Calu3 (cell line): ENCODE data around the gene RAPGEF5. TPM values are rescaled to one million over a fixed set of nuclear protein-coding genes. Genes with fewer than 3 reads are reported as not detected.
A peak's percentile ranks its signal among the peaks of the same experiment; 100 is the strongest.

Source experiments
- BruUV-seq: library from RNA; stranded (reverse); fragments of 400-500 nt; replicated peaks from 2 replicates; lab custom pipeline; 2021; lab: Mats Ljungman, UMichigan
- CTCF ChIA-PET: fragments of 300-600 bp; sonication (Branson Sonifier 250); formaldehyde crosslinking; loops from one replicate; lab custom pipeline; 2022; ENCODE audit warnings: antibody characterized with exemption; lab: Charles Lee
- DNase-seq: peaks from one replicate; pipeline ENCODE4 v3.0.0; 2022
- H3K27ac Mint-ChIP-seq: one replicate; pipeline ENCODE4 v1.8.0; 2022; ENCODE audit warnings: mixed read lengths; ENCODE audit not compliant: unreplicated experiment
- H3K27me3 Mint-ChIP-seq: one replicate; pipeline ENCODE4 v1.8.0; 2022; ENCODE audit warnings: mixed read lengths; ENCODE audit not compliant: unreplicated experiment
- H3K36me3 Mint-ChIP-seq: one replicate; pipeline ENCODE4 v1.8.0; 2022; ENCODE audit warnings: mild to moderate bottlenecking, moderate library complexity, mixed read lengths; ENCODE audit not compliant: insufficient read depth, unreplicated experiment
- H3K4me1 Mint-ChIP-seq: one replicate; pipeline ENCODE4 v1.8.0; 2022; ENCODE audit warnings: mild to moderate bottlenecking, low read depth, mixed read lengths; ENCODE audit not compliant: unreplicated experiment
- H3K4me3 Mint-ChIP-seq: one replicate; pipeline ENCODE4 v1.8.0; 2022; ENCODE audit warnings: mild to moderate bottlenecking, low read depth, moderate library complexity, mixed read lengths; ENCODE audit not compliant: unreplicated experiment
- H3K9me3 Mint-ChIP-seq: one replicate; pipeline ENCODE4 v1.8.0; 2022; ENCODE audit warnings: low read depth, mixed read lengths; ENCODE audit not compliant: unreplicated experiment
- intact Hi-C: fragments of 100-400 bp; cut with micrococcal nuclease; formaldehyde crosslinking; loops from one replicate; pipeline ENCODE4 v1.10.0; 2022; ENCODE audit not compliant: unreplicated experiment
- total RNA-seq: library from RNA; stranded (reverse); gene quantifications from 2 replicates; pipeline ENCODE4 v1.2.3, GENCODE V29; 2022
- TF ChIP-seq, protein P1 (sequence below): fragments of 200-600 bp; IDR thresholded peaks from one replicate; pipeline ENCODE4 v1.8.0; 2022; ENCODE audit warnings: antibody characterized with exemption; ENCODE audit not compliant: unreplicated experiment

Gene RAPGEF5
- total RNA-seq, 1 experiment from 2014 or later = 108 TPM

DNA sequence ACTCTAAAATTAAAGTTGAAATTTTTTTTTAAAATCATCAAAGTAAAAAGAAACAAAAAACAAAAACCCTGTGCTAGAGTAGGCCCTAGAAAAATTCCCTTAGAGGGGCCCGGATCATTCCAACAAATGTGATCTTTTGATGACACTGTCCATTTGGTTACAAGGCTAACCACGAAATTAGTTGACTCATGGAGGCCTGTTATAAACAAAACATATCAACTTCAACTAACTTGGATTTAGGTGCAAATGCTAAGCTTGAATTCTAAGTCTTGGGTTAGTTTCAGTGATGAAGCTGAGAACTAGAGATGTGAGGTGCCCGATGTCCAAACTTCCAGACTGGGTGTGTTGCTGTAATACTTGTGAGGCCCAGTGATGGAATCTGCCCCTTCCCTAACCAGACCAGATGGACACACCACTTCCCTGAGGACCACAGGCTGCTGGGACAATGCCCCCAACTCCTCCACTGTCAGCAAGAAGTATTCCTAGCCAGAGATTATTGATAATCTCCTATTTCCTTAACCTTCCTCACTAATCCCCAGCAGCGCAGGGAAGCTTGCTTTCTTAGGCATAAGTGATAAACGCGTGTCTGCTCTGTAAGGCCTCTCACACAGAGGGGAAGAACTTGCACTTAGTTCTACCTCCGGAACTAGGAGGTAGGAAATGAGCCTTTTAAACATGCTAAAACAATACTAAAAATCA is 108.7 kb downstream of the RAPGEF5 start:
- peaks cover 13% of the 10 kb centered on the region for H3K36me3 Mint-ChIP-seq
- intact Hi-C loops = no loop called here
- no peak overlapping the region for H3K27ac Mint-ChIP-seq
- TF ChIP-seq, protein P1, sequence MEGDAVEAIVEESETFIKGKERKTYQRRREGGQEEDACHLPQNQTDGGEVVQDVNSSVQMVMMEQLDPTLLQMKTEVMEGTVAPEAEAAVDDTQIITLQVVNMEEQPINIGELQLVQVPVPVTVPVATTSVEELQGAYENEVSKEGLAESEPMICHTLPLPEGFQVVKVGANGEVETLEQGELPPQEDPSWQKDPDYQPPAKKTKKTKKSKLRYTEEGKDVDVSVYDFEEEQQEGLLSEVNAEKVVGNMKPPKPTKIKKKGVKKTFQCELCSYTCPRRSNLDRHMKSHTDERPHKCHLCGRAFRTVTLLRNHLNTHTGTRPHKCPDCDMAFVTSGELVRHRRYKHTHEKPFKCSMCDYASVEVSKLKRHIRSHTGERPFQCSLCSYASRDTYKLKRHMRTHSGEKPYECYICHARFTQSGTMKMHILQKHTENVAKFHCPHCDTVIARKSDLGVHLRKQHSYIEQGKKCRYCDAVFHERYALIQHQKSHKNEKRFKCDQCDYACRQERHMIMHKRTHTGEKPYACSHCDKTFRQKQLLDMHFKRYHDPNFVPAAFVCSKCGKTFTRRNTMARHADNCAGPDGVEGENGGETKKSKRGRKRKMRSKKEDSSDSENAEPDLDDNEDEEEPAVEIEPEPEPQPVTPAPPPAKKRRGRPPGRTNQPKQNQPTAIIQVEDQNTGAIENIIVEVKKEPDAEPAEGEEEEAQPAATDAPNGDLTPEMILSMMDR = no peak
- H3K4me3 Mint-ChIP-seq = no peak overlapping the region
- no peaks in the 10 kb centered on the region for H3K4me1 Mint-ChIP-seq
- no peaks in the 10 kb centered on the region for H3K27me3 Mint-ChIP-seq
- CTCF ChIA-PET = no interaction called here
- BruUV-seq = no TSS peak
- peaks cover 10% of the 10 kb centered on the region for H3K9me3 Mint-ChIP-seq
- no peak for DNase-seq

DNA sequence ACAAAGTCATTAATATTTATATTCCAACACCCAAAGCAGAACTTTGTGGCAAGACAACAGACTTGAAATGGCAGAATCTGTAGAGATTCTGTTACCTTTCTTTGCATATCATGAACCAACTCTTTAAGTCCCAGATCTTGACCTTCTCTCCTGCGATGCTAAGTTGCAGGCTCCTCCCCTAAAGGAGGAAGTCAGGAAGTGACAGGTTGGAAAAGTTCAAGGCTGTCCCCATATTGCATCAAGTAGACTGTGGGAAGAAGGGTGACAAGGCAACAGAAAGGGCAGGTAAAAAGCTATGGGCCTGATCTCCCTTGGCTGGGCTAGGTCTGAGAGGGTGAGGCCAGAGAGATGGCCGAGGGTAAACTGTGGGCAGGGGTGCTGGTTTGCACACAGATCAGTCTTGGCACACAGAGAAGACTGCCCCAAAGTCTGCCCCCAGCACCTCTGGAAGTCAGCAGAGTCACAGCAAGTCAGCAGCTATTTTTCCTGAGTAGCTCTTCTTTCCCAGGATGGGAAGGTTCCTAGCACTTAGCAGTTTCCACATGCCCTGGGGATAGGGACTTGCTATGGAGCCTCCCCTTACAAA is 115.1 kb downstream of the RAPGEF5 start:
- Mint-ChIP-seq H3K27me3 (no peaks in the 10 kb centered on the region), H3K36me3 (peaks cover 24% of the 10 kb centered on the region), H3K4me3 (no peak overlapping the region), H3K4me1 (peaks cover 14% of the 10 kb centered on the region), H3K27ac (peak overlapping the region; percentile 55), H3K9me3 (peaks cover 10% of the 10 kb centered on the region)
- TF ChIP-seq, protein P1 = no peak
- CTCF ChIA-PET = no interaction called here
- no TSS peak for BruUV-seq
- DNase-seq = no peak
- intact Hi-C loops = no loop called here

DNA sequence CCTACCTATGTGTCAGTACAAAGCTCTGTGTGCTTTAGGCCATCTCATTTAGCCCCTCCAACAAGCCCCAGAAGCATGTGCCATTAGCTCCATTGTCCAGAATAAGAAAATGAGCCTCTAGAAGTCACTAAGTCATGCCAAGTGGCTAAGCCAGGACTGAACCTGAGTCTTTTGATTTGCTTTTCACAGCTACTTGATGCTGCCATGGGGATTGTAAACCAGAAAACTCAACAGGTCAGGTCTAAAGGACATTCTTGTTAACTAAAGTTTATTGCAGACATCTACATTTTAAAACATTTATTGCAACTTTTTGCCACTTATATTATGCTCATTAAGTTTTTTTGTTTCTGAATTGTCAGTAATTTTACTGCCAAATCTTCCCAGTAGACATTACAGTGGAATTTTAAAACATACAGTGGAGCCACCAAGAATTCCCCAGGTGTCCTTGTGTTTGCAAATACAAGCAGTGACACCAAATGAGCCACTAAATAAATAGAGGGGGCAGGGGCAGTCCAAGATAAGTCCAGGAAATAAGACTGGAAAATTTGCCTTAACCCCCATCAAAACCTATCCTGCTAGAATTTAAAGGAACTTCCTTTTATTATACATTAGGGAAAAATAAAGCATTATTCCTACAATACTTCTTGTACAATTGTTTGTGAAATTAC is 115.9 kb downstream of the RAPGEF5 start:
- CTCF ChIA-PET = interaction anchor here (0.7 to 1.1 kb wide), 3 partner anchors 9 to 158 kb away, joined by 3 read pairs; no protein-coding TSS in a partner anchor
- BruUV-seq = no TSS peak
- peaks cover 27% of the 10 kb centered on the region for H3K36me3 Mint-ChIP-seq

More for the DNA sequence above, 115.9 kb downstream of the RAPGEF5 start:
- peaks cover 5% of the 10 kb centered on the region for H3K9me3 Mint-ChIP-seq
- no peak for DNase-seq
- TF ChIP-seq, protein P1 = no peak
- no peaks in the 10 kb centered on the region for H3K27me3 Mint-ChIP-seq
- no peak overlapping the region for H3K4me3 Mint-ChIP-seq
- no peak overlapping the region for H3K27ac Mint-ChIP-seq
- H3K4me1 Mint-ChIP-seq = peaks cover 14% of the 10 kb centered on the region
- intact Hi-C loops = no loop called here
